Erythroblast (primary cell): ENCODE results near the gene VAC14.
A peak's percentile ranks its signal among the peaks of the same experiment; 100 is the strongest.

ENCODE experiments used
- DNase-seq, 2 experiments: peaks; one replicate each; lab custom pipeline; 2025; lab: John Stamatoyannopoulos, UW
- GATA1 ChIP-seq: IDR thresholded peaks from 2 replicates; pipeline ENCODE4 v1.6.1; 2011; ENCODE audit warnings: low read depth, mild to moderate bottlenecking, control low read depth, low read length, moderate library complexity
- POLR2A ChIP-seq: IDR thresholded peaks from 2 replicates; pipeline ENCODE4 v1.6.1; 2011; ENCODE audit warnings: mild to moderate bottlenecking, low read length

The VAC14 gene

GRCh38 chr16:70661534-70661917 lies 139.4 kb downstream of the VAC14 start:
- no peak for TF ChIP-seq POLR2A
- no peak for TF ChIP-seq GATA1

GRCh38 chr16:70660672-70661350 lies 140.1 kb downstream of the VAC14 start:
- TF ChIP-seq GATA1 (no peak), POLR2A (no peak)
- DNase-seq, result no peak

More at GRCh38 chr16:70661534-70661917, 139.4 kb downstream of the VAC14 start:
- no peak for DNase-seq

- TF ChIP-seq POLR2A, result no peak
- no peak for TF ChIP-seq GATA1
- DNase-seq, result no peak
These were observed 140.8 kb downstream of the VAC14 start for GRCh38 chr16:70659953-70660671.

- no peak for TF ChIP-seq POLR2A
- no peak for TF ChIP-seq GATA1
- DNase-seq, result no peak
These were observed 141.4 kb downstream of the VAC14 start for GRCh38 chr16:70659546-70659945.

- DNase-seq, result no peak
- TF ChIP-seq POLR2A, result no peak
- TF ChIP-seq GATA1, result no peak
These were observed 142.0 kb downstream of the VAC14 start for GRCh38 chr16:70658921-70659320.

GRCh38 chr16:70657956-70658355 lies 143.0 kb downstream of the VAC14 start:
- no peak for DNase-seq

GRCh38 chr16:70656712-70657263 lies 144.2 kb downstream of the VAC14 start:
- TF ChIP-seq GATA1, result no peak
- TF ChIP-seq POLR2A, result no peak
- DNase-seq, result no peak

More at GRCh38 chr16:70657956-70658355, 143.0 kb downstream of the VAC14 start:
- TF ChIP-seq GATA1, result no peak
- no peak for TF ChIP-seq POLR2A

GRCh38 chr16:70656065-70656711 lies 144.8 kb downstream of the VAC14 start:
- DNase-seq, result no peak
- TF ChIP-seq GATA1 (no peak), POLR2A (no peak)

- DNase-seq, result peak; percentile 86 to 90
- TF ChIP-seq GATA1, result no peak
These were observed 146.9 kb downstream of the VAC14 start for GRCh38 chr16:70653809-70654771.

GRCh38 chr16:70653406-70653805 lies 147.6 kb downstream of the VAC14 start:
- no peak for DNase-seq
- no peak for TF ChIP-seq GATA1
- TF ChIP-seq POLR2A, result no peak

- TF ChIP-seq POLR2A (no peak), GATA1 (no peak)
- no peak for DNase-seq
These were observed 148.6 kb downstream of the VAC14 start for GRCh38 chr16:70652322-70652721.

- DNase-seq, result no peak
- no peak for TF ChIP-seq POLR2A
- TF ChIP-seq GATA1, result no peak
These were observed 149.4 kb downstream of the VAC14 start for GRCh38 chr16:70651524-70651923.

- no peak for DNase-seq
- TF ChIP-seq GATA1, result no peak
These were observed 150.7 kb downstream of the VAC14 start for GRCh38 chr16:70650216-70650615.
